ENCODE results near the gene PRPF40B.

The PRPF40B gene

GRCh38 chr12:49635656-49636055, 12.3 kb downstream of the PRPF40B start:
- FAIRE-seq = no peak

GRCh38 chr12:49636574-49636973, 13.2 kb downstream of the PRPF40B start:
- no peak for FAIRE-seq
- DNase-seq (ENCODE audit: low spot score) = no peak

More at GRCh38 chr12:49635656-49636055, 12.3 kb downstream of the PRPF40B start:
- no peak for DNase-seq (ENCODE audit: low spot score)

GRCh38 chr12:49636979-49637755, 13.8 kb downstream of the PRPF40B start:
- DNase-seq (ENCODE audit: low spot score) = peak; percentile 66
- peak; percentile 35 for FAIRE-seq

- FAIRE-seq = no peak
These were observed 18.5 kb downstream of the PRPF40B start for GRCh38 chr12:49641748-49642369.

GRCh38 chr12:49642370-49642802, 19.0 kb downstream of the PRPF40B start:
- DNase-seq (ENCODE audit: low spot score) = no peak
- no peak for FAIRE-seq

More at GRCh38 chr12:49641748-49642369, 18.5 kb downstream of the PRPF40B start:
- no peak for DNase-seq (ENCODE audit: low spot score)

- no peak for FAIRE-seq
- DNase-seq (ENCODE audit: low spot score) = no peak
These were observed 19.8 kb downstream of the PRPF40B start for GRCh38 chr12:49643135-49643534.

GRCh38 chr12:49643961-49644619, 20.7 kb downstream of the PRPF40B start:
- DNase-seq (ENCODE audit: low spot score) (no peak), FAIRE-seq (no peak)

- FAIRE-seq (no peak), DNase-seq (ENCODE audit: low spot score) (peak; percentile 70)
These were observed 21.2 kb downstream of the PRPF40B start for GRCh38 chr12:49644620-49644994.

GRCh38 chr12:49645146-49646039, 22.0 kb downstream of the PRPF40B start:
- FAIRE-seq (no peak), DNase-seq (ENCODE audit: low spot score) (no peak)

GRCh38 chr12:49646331-49646830, 23.0 kb downstream of the PRPF40B start:
- DNase-seq (ENCODE audit: low spot score) (no peak), FAIRE-seq (no peak)

- DNase-seq (ENCODE audit: low spot score) = no peak
- FAIRE-seq = no peak
These were observed 23.7 kb downstream of the PRPF40B start for GRCh38 chr12:49646871-49647654.

GRCh38 chr12:49647827-49648711, 24.7 kb downstream of the PRPF40B start:
- DNase-seq (ENCODE audit: low spot score) (no peak), FAIRE-seq (no peak)

GRCh38 chr12:49648712-49649003, 25.3 kb downstream of the PRPF40B start:
- DNase-seq (ENCODE audit: low spot score) = no peak
- no peak for FAIRE-seq

- FAIRE-seq (no peak), DNase-seq (ENCODE audit: low spot score) (no peak)
These were observed 26.1 kb downstream of the PRPF40B start for GRCh38 chr12:49649445-49649844.

- no peak for FAIRE-seq
- DNase-seq (ENCODE audit: low spot score) = no peak
These were observed 26.5 kb downstream of the PRPF40B start for GRCh38 chr12:49649892-49650291.

GRCh38 chr12:49651855-49652254, 28.5 kb downstream of the PRPF40B start:
- DNase-seq (ENCODE audit: low spot score) = no peak
- no peak for FAIRE-seq

GRCh38 chr12:49652921-49653520, 29.7 kb downstream of the PRPF40B start:
- DNase-seq (ENCODE audit: low spot score) = no peak
- FAIRE-seq = no peak

- no peak for FAIRE-seq
- no peak for DNase-seq (ENCODE audit: low spot score)
These were observed 31.4 kb downstream of the PRPF40B start for GRCh38 chr12:49654715-49655114.

GRCh38 chr12:49655595-49656236, 32.4 kb downstream of the PRPF40B start:
- DNase-seq (ENCODE audit: low spot score) (no peak), FAIRE-seq (no peak)

Data from urothelium cell line (cell line).